Endothelial cell of umbilical vein (primary cell): ENCODE data around the gene SLC24A3. TPM values are rescaled to one million over a fixed set of nuclear protein-coding genes. Genes with fewer than 3 reads are reported as not detected.

Experiments
- BruUV-seq: library from RNA; stranded (reverse); fragments of 400-500 nt; replicated peaks from 2 replicates; lab custom pipeline; 2021; lab: Mats Ljungman, UMichigan
- CTCF ChIA-PET: fragments of 300-600, 350-600 bp; sonication (Branson Sonifier 250); formaldehyde crosslinking; loops from one replicate; lab custom pipeline; 2021; ENCODE audit warnings: antibody characterized with exemption, inconsistent platforms; lab: Charles Lee
- POLR2A ChIA-PET: fragments of 300-600, 350-600 bp; sonication (Branson Sonifier 250); formaldehyde crosslinking; loops from one replicate; lab custom pipeline; 2021; ENCODE audit warnings: antibody characterized with exemption, inconsistent platforms; lab: Charles Lee
- DNase-seq: peaks from one replicate; pipeline ENCODE4 v3.0.0-alpha.2; 2011; ENCODE audit warnings: low read depth, low spot score
- FAIRE-seq: peaks from 2 replicates; lab custom pipeline; 2011; peaks lifted over from hg19 to GRCh38; lab: Jason Lieb, UNC
- H2AFZ ChIP-seq: 2 replicates; pipeline ENCODE4 v1.6.0; 2012; ENCODE audit warnings: low read depth, low read length, control low read depth, inconsistent platforms
- H3K27ac ChIP-seq: 2 replicates; pipeline ENCODE4 v1.5.1; 2011; ENCODE audit warnings: low read depth, mild to moderate bottlenecking, control low read depth, low read length, moderate library complexity; ENCODE audit not compliant: insufficient read depth
- H3K27me3 ChIP-seq, 2 experiments: 2 replicates each; pipeline versions ENCODE4 v1.6.0 to v1.6.1; 2011; ENCODE audit warnings: low read length in 2 of 2, mixed read lengths in 1 of 2; ENCODE audit not compliant: control insufficient read depth in 2 of 2, insufficient read depth in 2 of 2
- H3K36me3 ChIP-seq, 2 experiments: 2 replicates in 1 of 2; 3 replicates in 1 of 2; pipeline ENCODE4 v1.5.1; 2011; ENCODE audit warnings: low read length in 2 of 2, mild to moderate bottlenecking in 1 of 2, moderate library complexity in 1 of 2; ENCODE audit not compliant: control insufficient read depth in 2 of 2, insufficient read depth in 2 of 2; ENCODE audit errors: extremely low read depth in 1 of 2
- H3K4me1 ChIP-seq: 3 replicates; pipeline ENCODE4 v1.5.1; 2011; ENCODE audit warnings: mild to moderate bottlenecking, low read length; ENCODE audit not compliant: control insufficient read depth, insufficient read depth; ENCODE audit errors: extremely low read depth
- H3K4me2 ChIP-seq: 2 replicates; pipeline ENCODE4 v1.6.1; 2011; ENCODE audit warnings: low read length, control low read depth, mixed read lengths; ENCODE audit not compliant: insufficient read depth
- H3K4me3 ChIP-seq, 3 experiments: fragments of 200-600 bp in 1 of 3; sonication (generic), shearing (Covaris generic) in 1 of 3; replicated peaks in 1 of 3; 2 replicates each; pipeline ENCODE4 v1.5.1; 2011 to 2016; ENCODE audit warnings: control low read depth in 3 of 3, low read length in 3 of 3, mild to moderate bottlenecking in 2 of 3, inconsistent platforms in 1 of 3, low read depth in 1 of 3, moderate library complexity in 1 of 3; ENCODE audit not compliant: insufficient read depth in 1 of 3
- H3K79me2 ChIP-seq: 2 replicates; pipeline ENCODE4 v1.6.0; 2012; ENCODE audit warnings: low read length, inconsistent platforms; ENCODE audit not compliant: control insufficient read depth, insufficient read depth
- H3K9ac ChIP-seq: replicated peaks from 2 replicates; pipeline ENCODE3; 2011; ENCODE audit warnings: low read length, control low read depth; ENCODE audit not compliant: insufficient read depth; ENCODE audit errors: extremely low read depth
- H3K9me1 ChIP-seq: replicated peaks from 3 replicates; pipeline ENCODE4 v1.6.0; 2011; ENCODE audit warnings: mild to moderate bottlenecking, low read length; ENCODE audit not compliant: control insufficient read depth, insufficient read depth; ENCODE audit errors: extremely low read depth
- H3K9me3 ChIP-seq: replicated peaks from 2 replicates; pipeline ENCODE4 v1.5.1; 2012; ENCODE audit warnings: low read length, inconsistent platforms; ENCODE audit not compliant: control insufficient read depth, insufficient read depth
- H4K20me1 ChIP-seq: replicated peaks from 2 replicates; pipeline ENCODE3; 2011; ENCODE audit warnings: mild to moderate bottlenecking, low read length; ENCODE audit not compliant: control insufficient read depth, insufficient read depth; ENCODE audit errors: extremely low read depth
- EZH2 ChIP-seq: IDR thresholded peaks from 2 replicates; pipeline ENCODE4 v1.6.1; 2012; ENCODE audit warnings: borderline replicate concordance, low read depth, mild to moderate bottlenecking, moderate library complexity, low read length, inconsistent platforms; ENCODE audit not compliant: severe bottlenecking
- FOS ChIP-seq: IDR thresholded peaks from 2 replicates; pipeline ENCODE4 v1.6.1; 2011; ENCODE audit warnings: mild to moderate bottlenecking, low read length, moderate library complexity, borderline replicate concordance; ENCODE audit not compliant: insufficient read depth
- GATA2 ChIP-seq: IDR thresholded peaks from 2 replicates; pipeline ENCODE4 v1.7.0; 2011; ENCODE audit warnings: low read depth, mild to moderate bottlenecking, moderate library complexity, mixed read lengths, low read length; ENCODE audit not compliant: insufficient read length, insufficient read depth
- JUN ChIP-seq: IDR thresholded peaks from 2 replicates; pipeline ENCODE4 v1.6.1; 2011; ENCODE audit warnings: borderline replicate concordance, low read depth; ENCODE audit not compliant: insufficient read length, insufficient read depth
- MYC ChIP-seq: IDR thresholded peaks from one replicate; pipeline ENCODE4 v1.6.1; 2011; ENCODE audit warnings: mild to moderate bottlenecking, low read depth, low read length
- dilution Hi-C: fragments of 300-500 bp; cut with MboI; formaldehyde crosslinking; loops from one replicate; pipeline ENCODE4 v1.15.0; 2019; ENCODE audit warnings: low sequenced_read_pairs; ENCODE audit not compliant: extremely low pct_ligation_motif_present
- intact Hi-C: fragments of 100-400 bp; cut with micrococcal nuclease; formaldehyde crosslinking; loops from one replicate; pipeline ENCODE4 v1.10.0; 2022
- polyA plus RNA-seq, 4 experiments: library from polyadenylated mRNA; depleted of rRNA in 3 of 4; stranded (reverse) in 3 of 4; unstranded in 1 of 4; fragments of >200 nt; gene quantifications; 2 replicates each; pipeline versions ENCODE4 v1.2.1 to v1.2.3, GENCODE V29; 2011 to 2012; ENCODE audit warnings: missing spikeins in 1 of 4
- total RNA-seq: library from RNA; stranded (reverse); gene quantifications from 2 replicates; pipeline ENCODE4 v1.2.3, GENCODE V29; 2021
- TF ChIP-seq, protein P1 (sequence below): IDR thresholded peaks from 2 replicates; pipeline ENCODE4 v1.6.1; 2011; ENCODE audit not compliant: insufficient read depth, insufficient read length
- TF ChIP-seq, protein P2 (sequence below), 2 donors: IDR thresholded peaks; 1 replicate in 1 of 2; 2 replicates in 1 of 2; pipeline ENCODE4 v1.5.1; 2011; ENCODE audit warnings: low read length in 2 of 2, mild to moderate bottlenecking in 2 of 2, moderate library complexity in 2 of 2, control low read depth in 1 of 2, inconsistent platforms in 1 of 2, low read depth in 1 of 2; ENCODE audit not compliant: insufficient read depth in 1 of 2; ENCODE audit errors: extremely low read depth in 1 of 2

SLC24A3 gene
- total and polyA plus RNA-seq, 2 donors (not counting 3 experiments of a cell fraction or from before 2014, with no cell fraction given): not detected

DNA sequence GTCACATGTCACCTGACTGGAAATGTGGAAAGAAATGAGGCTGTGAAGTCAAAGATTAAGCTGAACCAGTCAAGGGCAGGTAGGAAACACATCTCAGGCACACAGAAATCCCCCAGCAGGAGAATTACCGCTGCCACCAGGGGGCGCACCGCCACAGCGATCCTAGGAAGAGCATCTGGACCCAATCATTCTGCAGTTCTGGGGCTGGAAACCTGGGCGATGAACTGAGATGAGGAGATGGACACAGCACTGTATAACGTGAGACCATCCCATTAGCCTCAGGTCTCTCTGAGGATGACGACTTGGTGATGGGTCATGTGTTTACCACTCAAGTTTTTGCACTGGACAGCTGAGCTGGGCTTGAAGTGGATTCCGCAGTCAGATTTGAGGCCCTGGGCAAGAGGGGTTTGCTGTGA is 6.5 kb upstream of the SLC24A3 start:
- no peak overlapping the region for H3K27ac ChIP-seq
- intact Hi-C loops (loop anchor here (1.0 to 10.0 kb wide), 3 partner anchors 456 to 794 kb away; no protein-coding TSS in a partner anchor), dilution Hi-C loops (no loop called here)
- BruUV-seq: no TSS peak
- no peaks in the 10 kb centered on the region for H3K4me1 ChIP-seq
- DNase-seq (peak; percentile 43), FAIRE-seq (peak; percentile 12)
- no peak overlapping the region for H3K9ac ChIP-seq
- CTCF ChIA-PET: interaction anchor here (0.6 to 3.4 kb wide), 8 partner anchors 12 to 769 kb away, joined by 3 to 52 read pairs (median 4); no protein-coding TSS in a partner anchor
- POLR2A ChIA-PET: no interaction called here
- H3K4me3 ChIP-seq: no peak overlapping the region
- H3K36me3 ChIP-seq: no peaks in the 10 kb centered on the region
- H3K79me2 ChIP-seq: no peaks in the 10 kb centered on the region
- H3K9me1 ChIP-seq: no peaks in the 10 kb centered on the region
- no peak overlapping the region for H3K4me2 ChIP-seq
- peaks cover under 1 to 2% of the 10 kb centered on the region in 2 experiments for H3K27me3 ChIP-seq
- no peaks in the 10 kb centered on the region for H4K20me1 ChIP-seq
- TF ChIP-seq GATA2: no peak
- no peak for TF ChIP-seq JUN
- TF ChIP-seq, protein P1, sequence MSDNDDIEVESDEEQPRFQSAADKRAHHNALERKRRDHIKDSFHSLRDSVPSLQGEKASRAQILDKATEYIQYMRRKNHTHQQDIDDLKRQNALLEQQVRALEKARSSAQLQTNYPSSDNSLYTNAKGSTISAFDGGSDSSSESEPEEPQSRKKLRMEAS: no peak
- TF ChIP-seq MYC: no peak
- TF ChIP-seq FOS: no peak
- no peak for TF ChIP-seq EZH2
- TF ChIP-seq, protein P2, sequence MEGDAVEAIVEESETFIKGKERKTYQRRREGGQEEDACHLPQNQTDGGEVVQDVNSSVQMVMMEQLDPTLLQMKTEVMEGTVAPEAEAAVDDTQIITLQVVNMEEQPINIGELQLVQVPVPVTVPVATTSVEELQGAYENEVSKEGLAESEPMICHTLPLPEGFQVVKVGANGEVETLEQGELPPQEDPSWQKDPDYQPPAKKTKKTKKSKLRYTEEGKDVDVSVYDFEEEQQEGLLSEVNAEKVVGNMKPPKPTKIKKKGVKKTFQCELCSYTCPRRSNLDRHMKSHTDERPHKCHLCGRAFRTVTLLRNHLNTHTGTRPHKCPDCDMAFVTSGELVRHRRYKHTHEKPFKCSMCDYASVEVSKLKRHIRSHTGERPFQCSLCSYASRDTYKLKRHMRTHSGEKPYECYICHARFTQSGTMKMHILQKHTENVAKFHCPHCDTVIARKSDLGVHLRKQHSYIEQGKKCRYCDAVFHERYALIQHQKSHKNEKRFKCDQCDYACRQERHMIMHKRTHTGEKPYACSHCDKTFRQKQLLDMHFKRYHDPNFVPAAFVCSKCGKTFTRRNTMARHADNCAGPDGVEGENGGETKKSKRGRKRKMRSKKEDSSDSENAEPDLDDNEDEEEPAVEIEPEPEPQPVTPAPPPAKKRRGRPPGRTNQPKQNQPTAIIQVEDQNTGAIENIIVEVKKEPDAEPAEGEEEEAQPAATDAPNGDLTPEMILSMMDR (IDR thresholded peaks at IDR 0.05; ENCODE audit: extremely low read depth in 1 of 2, insufficient read depth in 1 of 2, low read depth in 1 of 2, low read length in 2 of 2): peak; percentile 84 to 88
- no peak overlapping the region for H2AFZ ChIP-seq
- H3K9me3 ChIP-seq: no peaks in the 10 kb centered on the region
